Lung (tissue), 12 donors: Measurements from ENCODE around the gene SLC16A13. TPM values are rescaled to one million over a fixed set of nuclear protein-coding genes. Genes with fewer than 3 reads are reported as not detected.
A peak's percentile ranks its signal among the peaks of the same experiment; 100 is the strongest.

Experiments used
- ATAC-seq: fragments of 200-7000 bp; cut with Tn5 transposase; one replicate; pipeline ENCODE4 v1.9.1; 2020; ENCODE audit warnings: moderate number of reproducible peaks; ENCODE audit not compliant: insufficient read depth, low FRiP score
- DNase-seq, 3 donors: peaks; one replicate each; pipeline ENCODE4 v3.0.0-alpha.2; 2013 to 2017
- H3K27ac ChIP-seq, 2 donors: one replicate each; pipeline ENCODE4 v1.5.1; 2013; ENCODE audit warnings: mild to moderate bottlenecking in 2 of 2, moderate library complexity in 2 of 2, control low read depth in 1 of 2, inconsistent platforms in 1 of 2, low read depth in 1 of 2, low read length in 1 of 2
- H3K27me3 ChIP-seq, 3 donors: one replicate each; pipeline ENCODE4 v1.5.1; 2013; ENCODE audit warnings: low read length in 2 of 3; ENCODE audit not compliant: control insufficient read depth in 3 of 3, insufficient read depth in 3 of 3
- H3K36me3 ChIP-seq, 4 donors: one replicate each; pipeline ENCODE4 v1.5.1; 2013; ENCODE audit warnings: low read length in 4 of 4, mild to moderate bottlenecking in 1 of 4, moderate library complexity in 1 of 4; ENCODE audit not compliant: control insufficient read depth in 4 of 4, insufficient read depth in 4 of 4
- H3K4me1 ChIP-seq, 5 donors: one replicate each; pipeline ENCODE4 v1.5.1; 2013; ENCODE audit warnings: low read length in 5 of 5, mild to moderate bottlenecking in 2 of 5, moderate library complexity in 1 of 5; ENCODE audit not compliant: control insufficient read depth in 5 of 5, insufficient read depth in 5 of 5
- H3K4me3 ChIP-seq: one replicate; pipeline ENCODE4 v1.5.1; 2013; ENCODE audit warnings: mild to moderate bottlenecking, control low read depth, moderate library complexity
- H3K9ac ChIP-seq, 2 donors: one replicate each; pipeline ENCODE4 v1.5.1; 2013; ENCODE audit warnings: low read length in 2 of 2, control low read depth in 1 of 2; ENCODE audit not compliant: insufficient read depth in 1 of 2
- H3K9me3 ChIP-seq, 4 donors: one replicate each; pipeline ENCODE4 v1.5.1; 2013; ENCODE audit warnings: low read length in 3 of 4, mild to moderate bottlenecking in 1 of 4, moderate library complexity in 1 of 4; ENCODE audit not compliant: control insufficient read depth in 4 of 4, insufficient read depth in 3 of 4
- WGBS, 2 donors: extraction: QIAGEN DNeasy Blood & Tissue Kit; methylation state at CpG; one replicate each; pipeline ENCODE4 v1.1.7; 2013; 5-methylcytosine and 5-hydroxymethylcytosine counted together
- polyA plus RNA-seq, 2 donors: library from polyadenylated mRNA; stranded (reverse); fragments of 200-250 nt; gene quantifications; one replicate each; pipeline ENCODE4 v1.2.1, GENCODE V29; 2013
- total RNA-seq, 2 donors: library from RNA; depleted of rRNA in 1 of 2; stranded (reverse); fragments of >200 nt in 1 of 2; gene quantifications; one replicate each; pipeline ENCODE4 v1.2.1, GENCODE V29; 2014 to 2021
- TF ChIP-seq, protein P1 (sequence below): IDR thresholded peaks from 2 replicates; pipeline ENCODE4 v1.5.1; 2012; ENCODE audit warnings: mild to moderate bottlenecking; ENCODE audit errors: control extremely low read depth, extremely low read depth
- donor health status: control.
- donor health status: control.
- donor health status: Bipolar disorder and iron deficiency.
- donor health status: healthy.
- donor health status: DM: yes; HTN: yes; CAD: no.

Gene SLC16A13
- total and polyA plus RNA-seq, 4 donors, result 1.3 to 23.6 (median 6.3) TPM

DNA sequence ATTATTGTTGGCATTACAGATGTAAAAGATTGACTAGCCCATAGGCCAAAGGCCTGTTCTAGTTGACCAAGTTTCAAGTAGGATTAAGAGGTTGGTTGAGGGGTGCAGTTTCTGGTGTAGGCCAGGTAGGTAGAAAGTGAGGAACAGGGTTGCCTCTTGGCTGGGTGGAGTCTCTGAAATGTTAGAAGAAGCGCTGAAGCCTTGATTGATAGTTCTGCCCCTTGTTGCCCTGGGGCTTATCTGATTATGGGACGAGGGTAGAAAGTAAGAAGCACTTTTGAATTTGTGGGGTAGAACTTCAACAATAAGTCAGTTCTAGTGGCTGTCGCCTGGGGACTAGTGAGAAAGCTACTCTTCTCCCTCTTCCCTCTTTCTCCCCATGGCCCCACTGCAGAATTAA lies 6.7 kb upstream of the SLC16A13 start:
- Histone ChIP-seq H3K4me1 (peaks cover 0 to 10% (median 6%) of the 10 kb centered on the region in 5 donors), H3K4me3 (no peak overlapping the region), H3K27ac (peak overlapping the region; percentile 64 to 67), H3K9ac (no peak overlapping the region), H3K27me3 (no peaks in the 10 kb centered on the region), H3K36me3 (peaks cover 0 to 6% (median 0%) of the 10 kb centered on the region in 4 donors), H3K9me3 (no peaks in the 10 kb centered on the region)
- TF ChIP-seq, protein P1, sequence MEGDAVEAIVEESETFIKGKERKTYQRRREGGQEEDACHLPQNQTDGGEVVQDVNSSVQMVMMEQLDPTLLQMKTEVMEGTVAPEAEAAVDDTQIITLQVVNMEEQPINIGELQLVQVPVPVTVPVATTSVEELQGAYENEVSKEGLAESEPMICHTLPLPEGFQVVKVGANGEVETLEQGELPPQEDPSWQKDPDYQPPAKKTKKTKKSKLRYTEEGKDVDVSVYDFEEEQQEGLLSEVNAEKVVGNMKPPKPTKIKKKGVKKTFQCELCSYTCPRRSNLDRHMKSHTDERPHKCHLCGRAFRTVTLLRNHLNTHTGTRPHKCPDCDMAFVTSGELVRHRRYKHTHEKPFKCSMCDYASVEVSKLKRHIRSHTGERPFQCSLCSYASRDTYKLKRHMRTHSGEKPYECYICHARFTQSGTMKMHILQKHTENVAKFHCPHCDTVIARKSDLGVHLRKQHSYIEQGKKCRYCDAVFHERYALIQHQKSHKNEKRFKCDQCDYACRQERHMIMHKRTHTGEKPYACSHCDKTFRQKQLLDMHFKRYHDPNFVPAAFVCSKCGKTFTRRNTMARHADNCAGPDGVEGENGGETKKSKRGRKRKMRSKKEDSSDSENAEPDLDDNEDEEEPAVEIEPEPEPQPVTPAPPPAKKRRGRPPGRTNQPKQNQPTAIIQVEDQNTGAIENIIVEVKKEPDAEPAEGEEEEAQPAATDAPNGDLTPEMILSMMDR, result no peak
- WGBS, 2 donors, result 76 to 81% methylated on average over 3 of the region's 3 CpGs
- DNase-seq (no peak), ATAC-seq (no peak)

- Histone ChIP-seq H3K4me3 (no peak overlapping the region), H3K9me3 (no peaks in the 10 kb centered on the region), H3K4me1 (peaks cover 0 to 10% (median 6%) of the 10 kb centered on the region in 5 donors), H3K9ac (no peak overlapping the region), H3K36me3 (peaks cover 0 to 6% (median 0%) of the 10 kb centered on the region in 4 donors), H3K27ac (peak overlapping the region; percentile 35 to 67), H3K27me3 (no peaks in the 10 kb centered on the region)
- DNase-seq, result peak in 1 of 3 donors; percentile 69
- TF ChIP-seq, protein P1, result no peak
- ATAC-seq, result peak; percentile 9
- WGBS, 2 donors, result 28 to 46% methylated on average over 8 of the region's 8 CpGs
Observed at GRCh38 chr17:7029659-7030058, 6.2 kb upstream of the SLC16A13 start.

DNA sequence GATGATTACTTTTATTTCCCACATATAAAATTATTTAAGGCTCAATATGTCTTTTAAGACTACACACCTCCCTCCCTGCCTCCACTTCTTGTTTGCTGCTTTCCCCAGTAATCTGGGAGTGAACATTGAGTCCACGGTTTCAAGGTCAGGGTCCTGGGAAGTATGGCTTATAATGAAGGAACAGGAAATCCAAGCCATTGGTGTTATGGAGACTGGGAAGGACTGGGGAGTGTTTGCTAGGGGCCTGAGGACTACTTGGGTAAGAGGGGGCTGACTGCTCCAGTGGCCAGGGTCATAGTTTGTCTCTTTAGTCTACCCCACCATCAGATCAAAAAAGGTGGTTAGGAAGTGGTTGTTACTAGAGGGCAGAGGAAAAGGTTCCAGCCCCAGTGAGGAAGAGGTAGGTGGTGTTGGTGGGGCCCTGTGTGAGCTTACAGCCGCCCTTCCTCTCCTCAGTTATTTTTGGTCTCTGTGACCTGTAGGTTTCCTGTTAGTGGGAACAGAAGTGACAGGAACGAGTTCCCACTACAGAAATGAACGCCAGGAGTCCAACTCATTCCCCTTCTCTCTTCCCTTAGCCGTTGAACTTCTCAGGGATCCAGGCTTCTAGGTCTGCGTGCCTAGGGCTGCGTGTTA lies 742 bp upstream of the SLC16A13 start:
- 6 to 8% methylated on average over 7 of the region's 7 CpGs for WGBS, 2 donors
- Histone ChIP-seq H3K9ac (peak overlapping the region in 1 of 2 donors; percentile 73), H3K9me3 (no peaks in the 10 kb centered on the region), H3K27ac (peak overlapping the region; percentile 29 to 92), H3K4me3 (peak overlapping the region; percentile 36), H3K36me3 (no peaks in the 10 kb centered on the region), H3K4me1 (peaks cover 0 to 13% (median 4%) of the 10 kb centered on the region in 5 donors), H3K27me3 (no peaks in the 10 kb centered on the region)
- no peak for DNase-seq
- ATAC-seq, result peak; percentile 1
- TF ChIP-seq, protein P1, result no peak
